ENCODE data around the gene RUFY1. TPM values are rescaled to one million over a fixed set of nuclear protein-coding genes. Genes with fewer than 3 reads are reported as not detected.

RUFY1 gene
- total RNA-seq, 1 donor from 2014 or later = 51.6 TPM

- no peaks in the 10 kb centered on the region for H3K27me3 Mint-ChIP-seq
- no peak for DNase-seq (ENCODE audit: extremely low spot score, unreplicated experiment)
- peaks cover 29% of the 10 kb centered on the region for H3K36me3 Mint-ChIP-seq
- H3K9me3 Mint-ChIP-seq = no peaks in the 10 kb centered on the region
- peak overlapping the region; percentile 71 for H3K27ac Mint-ChIP-seq
- H3K4me3 Mint-ChIP-seq = no peak overlapping the region
- no peak for TF ChIP-seq CTCF (conservative IDR thresholded peaks at IDR 0.05)
- peaks cover 33% of the 10 kb centered on the region for H3K4me1 Mint-ChIP-seq (ENCODE audit: unreplicated experiment)
Observed at GRCh38 chr5:179608131-179608581, 57.8 kb downstream of the RUFY1 start.

GRCh38 chr5:179609834-179610108 is 59.4 kb downstream of the RUFY1 start:
- TF ChIP-seq CTCF (conservative IDR thresholded peaks at IDR 0.05) = no peak
- H3K27ac Mint-ChIP-seq = peak overlapping the region; percentile 68
- H3K36me3 Mint-ChIP-seq = peaks cover 43% of the 10 kb centered on the region
- H3K4me1 Mint-ChIP-seq (ENCODE audit: unreplicated experiment) = peaks cover 36% of the 10 kb centered on the region
- DNase-seq (ENCODE audit: extremely low spot score, unreplicated experiment) = no peak
- no peaks in the 10 kb centered on the region for H3K9me3 Mint-ChIP-seq
- H3K4me3 Mint-ChIP-seq = peak overlapping the region; percentile 1
- H3K27me3 Mint-ChIP-seq = no peaks in the 10 kb centered on the region

GRCh38 chr5:179610109-179610902 is 60.0 kb downstream of the RUFY1 start:
- DNase-seq (ENCODE audit: extremely low spot score, unreplicated experiment) = no peak
- Mint-ChIP-seq H3K27ac (peak overlapping the region; percentile 68), H3K27me3 (no peaks in the 10 kb centered on the region), H3K4me3 (peak overlapping the region; percentile 16), H3K36me3 (peaks cover 45% of the 10 kb centered on the region), H3K9me3 (no peaks in the 10 kb centered on the region), H3K4me1 (ENCODE audit: unreplicated experiment) (peaks cover 37% of the 10 kb centered on the region)
- TF ChIP-seq CTCF (conservative IDR thresholded peaks at IDR 0.05) = no peak

DNA sequence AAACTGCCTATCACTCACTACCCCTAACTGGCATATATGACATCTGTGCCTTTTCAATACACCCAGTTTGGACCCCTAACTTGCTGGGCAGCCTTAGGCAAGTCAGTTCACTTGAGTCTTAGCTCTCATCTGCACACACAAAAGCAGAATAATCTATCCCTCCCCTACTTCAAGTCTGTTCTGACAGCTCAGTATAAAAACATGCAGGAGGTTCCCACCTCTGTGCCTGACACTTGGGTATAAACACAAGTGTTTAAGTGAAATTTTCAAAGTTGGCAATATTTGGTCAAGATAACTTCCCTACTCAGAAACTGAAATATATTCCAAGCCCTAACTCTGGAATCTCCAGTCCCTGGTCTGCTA is 60.5 kb downstream of the RUFY1 start:
- H3K27me3 Mint-ChIP-seq = no peaks in the 10 kb centered on the region
- peaks cover 33% of the 10 kb centered on the region for H3K4me1 Mint-ChIP-seq (ENCODE audit: unreplicated experiment)
- no peaks in the 10 kb centered on the region for H3K9me3 Mint-ChIP-seq
- no peak for DNase-seq (ENCODE audit: extremely low spot score, unreplicated experiment)
- H3K27ac Mint-ChIP-seq = peak overlapping the region; percentile 68
- H3K4me3 Mint-ChIP-seq = no peak overlapping the region
- TF ChIP-seq CTCF (conservative IDR thresholded peaks at IDR 0.05) = no peak
- H3K36me3 Mint-ChIP-seq = peaks cover 49% of the 10 kb centered on the region

DNA sequence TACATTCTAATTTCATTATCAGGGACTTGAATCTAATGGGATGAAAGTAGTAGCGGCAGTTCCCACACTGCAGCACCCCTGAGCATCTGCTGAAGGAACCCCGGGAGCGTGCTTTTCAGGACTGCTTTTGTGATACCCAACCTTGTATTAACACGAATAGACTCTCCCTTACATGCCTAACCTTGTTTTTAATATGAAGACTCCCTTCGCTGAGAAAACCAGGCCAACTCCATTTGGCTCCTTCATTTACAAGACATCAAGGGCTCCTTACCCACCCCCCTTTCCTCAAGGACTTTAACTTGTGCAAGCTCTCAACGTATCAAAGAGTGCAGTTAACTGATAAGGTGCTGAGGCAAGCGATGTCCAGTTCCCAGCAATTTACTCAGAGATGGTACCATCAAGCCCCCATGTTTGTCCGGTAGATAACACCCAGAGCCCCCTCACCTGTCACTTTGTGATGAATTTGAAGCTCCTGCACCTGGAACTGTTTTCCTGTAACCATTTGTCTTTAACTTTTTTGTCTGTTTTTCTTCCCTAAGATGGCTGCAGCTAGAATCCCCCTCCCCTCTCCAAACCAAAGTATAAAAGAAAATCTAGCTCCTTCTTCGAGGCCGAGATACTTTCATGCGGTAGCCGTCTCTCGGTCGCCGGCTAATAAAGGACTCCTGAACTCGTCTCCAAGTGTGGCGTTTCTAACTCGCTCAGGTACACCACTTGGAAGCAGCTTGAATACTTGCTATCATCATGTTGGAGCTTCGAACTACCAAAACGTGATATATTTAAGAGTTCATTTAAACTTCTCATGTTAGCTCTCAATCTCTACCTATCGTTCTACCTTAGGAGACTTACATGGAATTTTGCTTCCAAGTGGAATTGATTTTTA is 62.5 kb downstream of the RUFY1 start:
- Mint-ChIP-seq H3K4me1 (ENCODE audit: unreplicated experiment) (peaks cover 35% of the 10 kb centered on the region), H3K9me3 (no peaks in the 10 kb centered on the region), H3K27me3 (no peaks in the 10 kb centered on the region), H3K4me3 (peak overlapping the region; percentile 64), H3K27ac (peak overlapping the region; percentile 86), H3K36me3 (peaks cover 68% of the 10 kb centered on the region)
- TF ChIP-seq CTCF (conservative IDR thresholded peaks at IDR 0.05) = no peak
- no peak for DNase-seq (ENCODE audit: extremely low spot score, unreplicated experiment)
